GM12801 (cell line): Measurements from ENCODE around the gene TTC13.

Experiments used
- CTCF ChIP-seq: IDR thresholded peaks from one replicate; pipeline ENCODE4 v1.5.1; 2011; ENCODE audit warnings: control low read depth; ENCODE audit not compliant: insufficient read length; ENCODE audit errors: extremely low read depth

The TTC13 gene

GRCh38 chr1:230863449-230863848, 115.2 kb downstream of the TTC13 start:
- no peak for TF ChIP-seq CTCF

- TF ChIP-seq CTCF, result no peak
These were observed 116.6 kb downstream of the TTC13 start for GRCh38 chr1:230861970-230862595.

GRCh38 chr1:230861489-230861888, 117.2 kb downstream of the TTC13 start:
- TF ChIP-seq CTCF, result no peak

- TF ChIP-seq CTCF, result no peak
These were observed 117.9 kb downstream of the TTC13 start for GRCh38 chr1:230860617-230861384.

- no peak for TF ChIP-seq CTCF
These were observed 119.5 kb downstream of the TTC13 start for GRCh38 chr1:230858918-230859729.

- no peak for TF ChIP-seq CTCF
These were observed 120.3 kb downstream of the TTC13 start for GRCh38 chr1:230858236-230858820.

GRCh38 chr1:230857822-230858221, 120.8 kb downstream of the TTC13 start:
- no peak for TF ChIP-seq CTCF
